H1 (cell line): ENCODE data around the gene CDADC1. TPM values are rescaled to one million over a fixed set of nuclear protein-coding genes. Genes with fewer than 3 reads are reported as not detected.

Experiments used
- CTCF ChIA-PET: fragments of 300-600 bp; sonication (Branson Sonifier 250); formaldehyde crosslinking; loops from one replicate; lab custom pipeline; 2021; ENCODE audit not compliant: partially characterized antibody; lab: Charles Lee
- POLR2A ChIA-PET: fragments of 300-600 bp; sonication (Branson Sonifier 250); formaldehyde crosslinking; loops from one replicate; lab custom pipeline; 2021; ENCODE audit warnings: inconsistent platforms; ENCODE audit not compliant: partially characterized antibody; lab: Charles Lee
- DNase-seq, 2 experiments: peaks; one replicate each; pipeline versions ENCODE4 v3.0.0 to v3.0.0-alpha.2; 2010 to 2022; ENCODE audit warnings: low spot score in 2 of 2, low read depth in 1 of 2, mixed read lengths in 1 of 2
- FAIRE-seq: peaks from 2 replicates; lab custom pipeline; 2011; peaks lifted over from hg19 to GRCh38; lab: Jason Lieb, UNC
- H2AFZ ChIP-seq: 2 replicates; pipeline ENCODE4 v1.8.1; 2012; ENCODE audit warnings: low read length, inconsistent platforms
- H2AK5ac ChIP-seq: 2 replicates; pipeline ENCODE4 v1.6.1; 2013; ENCODE audit warnings: low read depth, low read length
- H2BK120ac ChIP-seq: replicated peaks from 2 replicates; pipeline ENCODE3; 2013; ENCODE audit warnings: low read depth, low read length, inconsistent platforms
- H2BK12ac ChIP-seq: 2 replicates; pipeline ENCODE4 v1.6.1; 2013; ENCODE audit warnings: low read depth, low read length
- H2BK15ac ChIP-seq: 2 replicates; pipeline ENCODE4 v1.6.1; 2013; ENCODE audit warnings: low read length
- H2BK20ac ChIP-seq: 2 replicates; pipeline ENCODE4 v1.6.1; 2013; ENCODE audit warnings: low read length
- H2BK5ac ChIP-seq: 2 replicates; pipeline ENCODE4 v1.6.1; 2013; ENCODE audit warnings: low read depth, low read length
- H3K14ac ChIP-seq: 2 replicates; pipeline ENCODE4 v1.6.1; 2013; ENCODE audit warnings: inconsistent platforms; ENCODE audit not compliant: insufficient read length
- H3K18ac ChIP-seq: 2 replicates; pipeline ENCODE4 v1.6.1; 2013; ENCODE audit warnings: low read length; ENCODE audit errors: extremely low read depth
- H3K23ac ChIP-seq: 2 replicates; pipeline ENCODE4 v1.6.1; 2013; ENCODE audit warnings: inconsistent platforms; ENCODE audit not compliant: insufficient read length
- H3K23me2 ChIP-seq: 2 replicates; pipeline ENCODE4 v1.6.1; 2013; ENCODE audit warnings: low read depth, low read length
- H3K27ac ChIP-seq: 2 replicates; pipeline ENCODE4 v1.6.1; 2011; ENCODE audit warnings: low read depth, low read length, inconsistent platforms
- H3K27me3 ChIP-seq, 4 experiments: replicated peaks in 1 of 4; 1 replicate in 1 of 4; 2 replicates in 3 of 4; pipeline versions ENCODE4 v1.6.1 to v1.8.1; 2011 to 2013; ENCODE audit warnings: low read length in 3 of 4, mild to moderate bottlenecking in 3 of 4, inconsistent platforms in 2 of 4, mixed read lengths in 2 of 4, moderate library complexity in 1 of 4; ENCODE audit not compliant: control insufficient read depth in 3 of 4, insufficient read depth in 3 of 4; ENCODE audit errors: extremely low read depth in 1 of 4
- H3K36me3 ChIP-seq, 4 experiments: 2 replicates each; pipeline versions ENCODE4 v1.6.1 to v1.8.1; 2011 to 2013; ENCODE audit warnings: mild to moderate bottlenecking in 4 of 4, low read length in 3 of 4, moderate library complexity in 2 of 4, control low read depth in 1 of 4, inconsistent platforms in 1 of 4; ENCODE audit not compliant: insufficient read depth in 4 of 4, control insufficient read depth in 2 of 4
- H3K4ac ChIP-seq: replicated peaks from 2 replicates; pipeline ENCODE3; 2013; ENCODE audit warnings: low read length, low read depth, mixed read lengths, inconsistent platforms; ENCODE audit not compliant: insufficient read length
- H3K4me1 ChIP-seq, 4 experiments: replicated peaks in 1 of 4; 1 replicate in 1 of 4; 2 replicates in 3 of 4; pipeline versions ENCODE4 v1.6.1 to v1.8.1; 2011 to 2013; ENCODE audit warnings: low read length in 3 of 4, inconsistent platforms in 2 of 4, mixed read lengths in 1 of 4; ENCODE audit not compliant: insufficient read depth in 4 of 4, control insufficient read depth in 3 of 4
- H3K4me2 ChIP-seq, 2 experiments: 2 replicates each; pipeline versions ENCODE4 v1.6.1 to v1.8.1; 2011 to 2013; ENCODE audit warnings: low read depth in 2 of 2, low read length in 2 of 2, control low read depth in 1 of 2, inconsistent platforms in 1 of 2, mild to moderate bottlenecking in 1 of 2; ENCODE audit not compliant: insufficient read depth in 1 of 2
- H3K4me3 ChIP-seq, 4 experiments: fragments of 200-600, 300-600 bp in 1 of 4; sonication (generic), shearing (Covaris generic), sonication (Bioruptor Twin) in 1 of 4; 2 replicates each; pipeline versions ENCODE4 v1.5.1 to v1.8.1; 2011 to 2016; ENCODE audit warnings: low read length in 4 of 4, low read depth in 3 of 4, control low read depth in 2 of 4, inconsistent platforms in 2 of 4, mild to moderate bottlenecking in 2 of 4, mixed read lengths in 1 of 4, moderate library complexity in 1 of 4; ENCODE audit not compliant: insufficient read depth in 2 of 4; ENCODE audit errors: extremely low read depth in 1 of 4
- H3K56ac ChIP-seq: replicated peaks from 2 replicates; pipeline ENCODE3; 2013; ENCODE audit warnings: low read depth, mild to moderate bottlenecking, mixed read lengths, low read length, inconsistent platforms; ENCODE audit not compliant: insufficient read length
- H3K79me1 ChIP-seq: 2 replicates; pipeline ENCODE4 v1.6.1; 2013; ENCODE audit warnings: low read depth, low read length, control low read depth
- H3K79me2 ChIP-seq, 2 experiments: 2 replicates each; pipeline versions ENCODE4 v1.6.1 to v1.8.1; 2012 to 2013; ENCODE audit warnings: low read length in 2 of 2, mild to moderate bottlenecking in 2 of 2, inconsistent platforms in 1 of 2; ENCODE audit not compliant: insufficient read depth in 2 of 2, control insufficient read depth in 1 of 2
- H3K9ac ChIP-seq, 4 experiments: replicated peaks in 1 of 4; 1 replicate in 1 of 4; 2 replicates in 3 of 4; pipeline versions ENCODE4 v1.6.1 to v1.8.1; 2011 to 2013; ENCODE audit warnings: low read depth in 3 of 4, low read length in 3 of 4, control low read depth in 2 of 4, mild to moderate bottlenecking in 2 of 4, moderate library complexity in 2 of 4, inconsistent platforms in 1 of 4; ENCODE audit errors: extremely low read depth in 1 of 4
- H3K9me3 ChIP-seq, 2 experiments: 2 replicates each; pipeline versions ENCODE4 v1.6.1 to v1.8.1; 2012 to 2013; ENCODE audit warnings: mild to moderate bottlenecking in 2 of 2, moderate library complexity in 2 of 2, control low read depth in 1 of 2, inconsistent platforms in 1 of 2, low read depth in 1 of 2, low read length in 1 of 2, mixed read lengths in 1 of 2; ENCODE audit not compliant: insufficient read depth in 2 of 2
- H4K20me1 ChIP-seq, 2 experiments: replicated peaks in 1 of 2; 2 replicates each; pipeline versions ENCODE3 to v1.8.1; 2011 to 2013; ENCODE audit warnings: inconsistent platforms in 2 of 2, low read length in 2 of 2, mild to moderate bottlenecking in 1 of 2; ENCODE audit not compliant: insufficient read depth in 2 of 2, control insufficient read depth in 1 of 2
- H4K5ac ChIP-seq: 2 replicates; pipeline ENCODE4 v1.6.1; 2013; ENCODE audit warnings: low read length, low read depth, mixed read lengths, inconsistent platforms; ENCODE audit not compliant: insufficient read length
- H4K8ac ChIP-seq: 2 replicates; pipeline ENCODE4 v1.8.0; 2013; ENCODE audit warnings: mild to moderate bottlenecking, moderate library complexity, low read length, inconsistent platforms; ENCODE audit not compliant: insufficient read depth; ENCODE audit errors: extremely low read depth
- H4K91ac ChIP-seq: replicated peaks from 2 replicates; pipeline ENCODE3; 2013; ENCODE audit warnings: low read length, mixed read lengths, inconsistent platforms; ENCODE audit not compliant: insufficient read length
- ASH2L ChIP-seq: fragments of 200-600, 300-600 bp; sonication (generic); IDR thresholded peaks from one replicate; pipeline ENCODE4 v1.7.1; 2017; ENCODE audit warnings: low read length
- BCL11A ChIP-seq, 2 experiments: IDR thresholded peaks; one replicate each; pipeline ENCODE4 v1.6.1; 2011; ENCODE audit warnings: low read depth in 2 of 2, low read length in 2 of 2, mild to moderate bottlenecking in 2 of 2
- CBX5 ChIP-seq: fragments of 300-800, 300-1000 bp; sonication (generic); IDR thresholded peaks from 2 replicates; pipeline ENCODE4 v1.7.1; 2016; ENCODE audit warnings: antibody characterized with exemption, low read length, low read depth
- PHF8 ChIP-seq: fragments of 200-600 bp; sonication (generic); conservative IDR thresholded peaks from 2 replicates; pipeline ENCODE4 v1.7.1; 2012; ENCODE audit warnings: low read depth, mild to moderate bottlenecking, inconsistent platforms, low read length, moderate library complexity
- RAD21 ChIP-seq, 2 experiments: IDR thresholded peaks in 1 of 2; conservative IDR thresholded peaks in 1 of 2; 2 replicates each; pipeline ENCODE4 v1.6.1; 2011; ENCODE audit warnings: low read depth in 2 of 2, low read length in 2 of 2, improper control_type of control experiment in 1 of 2, inconsistent platforms in 1 of 2, mild to moderate bottlenecking in 1 of 2, moderate library complexity in 1 of 2
- SP1 ChIP-seq: IDR thresholded peaks from 2 replicates; pipeline ENCODE4 v1.6.1; 2011; ENCODE audit warnings: low read depth, low read length
- TBP ChIP-seq: IDR thresholded peaks from 2 replicates; pipeline ENCODE4 v1.6.1; 2011; ENCODE audit warnings: low read depth, low read length, improper control_type of control experiment
- WGBS, 2 experiments: shearing (Covaris generic) in 1 of 2; methylation state at CpG; one replicate each; pipeline versions ENCODE4 v1.1.6 to v1.1.7; 2013 to 2015; ENCODE audit warnings: low lambda C conversion rate in 2 of 2, mixed read lengths in 2 of 2, inconsistent platforms in 1 of 2, low coverage in 1 of 2, missing lambda C conversion rate in 1 of 2; ENCODE audit not compliant: insufficient replicate concordance in 2 of 2, insufficient coverage in 1 of 2, insufficient read length in 1 of 2; ENCODE audit errors: extremely low coverage in 1 of 2, missing lambda C conversion rate in 1 of 2; 5-methylcytosine and 5-hydroxymethylcytosine counted together
- polyA plus RNA-seq, 7 experiments: library from polyadenylated mRNA; depleted of rRNA in 3 of 7; stranded (reverse) in 5 of 7; unstranded in 2 of 7; fragments of >200 nt in 5 of 7; fragments of 200-250 nt in 2 of 7; gene quantifications; 1 replicate in 5 of 7; 2 replicates in 1 of 7; 4 replicates in 1 of 7; pipeline versions ENCODE4 v1.2.1 to v1.2.3, GENCODE V29; 2011 to 2013; ENCODE audit warnings: missing spikeins in 2 of 7, mixed read lengths in 2 of 7
- total RNA-seq: library from RNA; stranded (reverse); fragmentation: NEBNext Ultra II Directional; extraction: Animal tissue kit (Norgen Biotek cat#: 25700); gene quantifications from 2 replicates; pipeline ENCODE4 v1.2.1, GENCODE V29; 2021
- TF ChIP-seq, protein P1 (sequence below), 3 experiments: IDR thresholded peaks; 1 replicate in 2 of 3; 2 replicates in 1 of 3; pipeline versions ENCODE4 v1.5.1 to v1.6.1; 2011; ENCODE audit warnings: low read length in 3 of 3, mild to moderate bottlenecking in 3 of 3, inconsistent platforms in 2 of 3, low read depth in 1 of 3, moderate library complexity in 1 of 3; ENCODE audit not compliant: insufficient read depth in 1 of 3; ENCODE audit errors: control extremely low read depth in 1 of 3
- TF ChIP-seq, protein P2 (sequence below): IDR thresholded peaks from 2 replicates; pipeline ENCODE4 v1.6.1; 2012; ENCODE audit warnings: low read length, inconsistent platforms

Gene CDADC1
- total and polyA plus RNA-seq, 2 of the 8 experiments (the other 6 are each of a cell fraction or from before 2014, with no cell fraction given), result 0.98 to 2.7 TPM

DNA sequence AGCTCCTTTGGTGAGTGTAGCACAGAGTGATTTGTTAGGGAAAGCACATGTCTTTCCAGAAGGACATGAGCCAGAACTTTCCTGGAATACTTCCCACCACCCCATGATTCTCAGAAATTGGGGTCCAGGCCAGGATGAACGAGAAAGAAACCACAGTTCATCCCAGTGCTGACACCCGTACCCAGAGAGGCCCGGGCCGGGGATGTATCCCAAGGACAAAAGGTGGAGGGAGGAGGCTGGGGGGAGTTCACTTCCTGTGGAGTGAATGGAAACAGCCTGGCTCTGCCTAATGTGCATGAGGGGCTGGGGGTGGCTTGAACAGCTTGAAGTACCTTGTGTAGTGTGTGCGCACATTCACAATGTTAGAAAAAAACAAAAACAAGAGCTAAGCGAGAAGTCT, 47.5 kb downstream of the CDADC1 start:
- CTCF ChIA-PET, result interaction anchor here (0.6 to 1.7 kb wide), 6 partner anchors 9 to 171 kb away, joined by 3 to 5 read pairs (median 4); no protein-coding TSS in a partner anchor
- H4K8ac ChIP-seq, result no peak overlapping the region
- no peak for TF ChIP-seq RAD21 (IDR thresholded peaks at IDR 0.05 in 1 of 2, conservative IDR thresholded peaks at IDR 0.05 in 1 of 2; ENCODE audit: low read depth in 2 of 2, low read length in 2 of 2)
- TF ChIP-seq ASH2L, result no peak
- TF ChIP-seq BCL11A (IDR thresholded peaks at IDR 0.05; ENCODE audit: low read depth in 2 of 2, low read length in 2 of 2), result no peak
- no peak for TF ChIP-seq PHF8
- TF ChIP-seq CBX5, result no peak
- TF ChIP-seq TBP, result no peak
- no peak for TF ChIP-seq SP1
- TF ChIP-seq, protein P1, sequence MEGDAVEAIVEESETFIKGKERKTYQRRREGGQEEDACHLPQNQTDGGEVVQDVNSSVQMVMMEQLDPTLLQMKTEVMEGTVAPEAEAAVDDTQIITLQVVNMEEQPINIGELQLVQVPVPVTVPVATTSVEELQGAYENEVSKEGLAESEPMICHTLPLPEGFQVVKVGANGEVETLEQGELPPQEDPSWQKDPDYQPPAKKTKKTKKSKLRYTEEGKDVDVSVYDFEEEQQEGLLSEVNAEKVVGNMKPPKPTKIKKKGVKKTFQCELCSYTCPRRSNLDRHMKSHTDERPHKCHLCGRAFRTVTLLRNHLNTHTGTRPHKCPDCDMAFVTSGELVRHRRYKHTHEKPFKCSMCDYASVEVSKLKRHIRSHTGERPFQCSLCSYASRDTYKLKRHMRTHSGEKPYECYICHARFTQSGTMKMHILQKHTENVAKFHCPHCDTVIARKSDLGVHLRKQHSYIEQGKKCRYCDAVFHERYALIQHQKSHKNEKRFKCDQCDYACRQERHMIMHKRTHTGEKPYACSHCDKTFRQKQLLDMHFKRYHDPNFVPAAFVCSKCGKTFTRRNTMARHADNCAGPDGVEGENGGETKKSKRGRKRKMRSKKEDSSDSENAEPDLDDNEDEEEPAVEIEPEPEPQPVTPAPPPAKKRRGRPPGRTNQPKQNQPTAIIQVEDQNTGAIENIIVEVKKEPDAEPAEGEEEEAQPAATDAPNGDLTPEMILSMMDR (IDR thresholded peaks at IDR 0.05; ENCODE audit: control extremely low read depth in 1 of 3, insufficient read depth in 1 of 3, low read depth in 1 of 3, low read length in 3 of 3), result no peak
- TF ChIP-seq, protein P2, sequence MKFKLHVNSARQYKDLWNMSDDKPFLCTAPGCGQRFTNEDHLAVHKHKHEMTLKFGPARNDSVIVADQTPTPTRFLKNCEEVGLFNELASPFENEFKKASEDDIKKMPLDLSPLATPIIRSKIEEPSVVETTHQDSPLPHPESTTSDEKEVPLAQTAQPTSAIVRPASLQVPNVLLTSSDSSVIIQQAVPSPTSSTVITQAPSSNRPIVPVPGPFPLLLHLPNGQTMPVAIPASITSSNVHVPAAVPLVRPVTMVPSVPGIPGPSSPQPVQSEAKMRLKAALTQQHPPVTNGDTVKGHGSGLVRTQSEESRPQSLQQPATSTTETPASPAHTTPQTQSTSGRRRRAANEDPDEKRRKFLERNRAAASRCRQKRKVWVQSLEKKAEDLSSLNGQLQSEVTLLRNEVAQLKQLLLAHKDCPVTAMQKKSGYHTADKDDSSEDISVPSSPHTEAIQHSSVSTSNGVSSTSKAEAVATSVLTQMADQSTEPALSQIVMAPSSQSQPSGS, result no peak

More for the DNA sequence above, 47.5 kb downstream of the CDADC1 start:
- Histone ChIP-seq H3K79me1 (no peaks in the 10 kb centered on the region), H3K4ac (no peak overlapping the region), H2BK20ac (no peak overlapping the region), H3K9ac (no peak overlapping the region), H2BK12ac (no peak overlapping the region), H4K91ac (no peak overlapping the region), H2AFZ (0 out of 2 replicates have a peak overlapping the region, but pooled peaks have one; percentile 41), H2BK15ac (no peak overlapping the region), H3K27me3 (no peaks in the 10 kb centered on the region), H3K23ac (no peak overlapping the region), H3K23me2 (peaks cover 2% of the 10 kb centered on the region; the same call in 1 of the 2 replicates), H4K5ac (no peak overlapping the region), H3K18ac (no peak overlapping the region), H2BK5ac (no peak overlapping the region), H3K9me3 (no peaks in the 10 kb centered on the region), H3K14ac (no peak overlapping the region), H3K36me3 (no peaks in the 10 kb centered on the region), H4K20me1 (no peaks in the 10 kb centered on the region), H3K4me1 (no peaks in the 10 kb centered on the region), H2AK5ac (no peak overlapping the region), H3K79me2 (no peaks in the 10 kb centered on the region), H3K4me2 (no peak overlapping the region), H2BK120ac (no peak overlapping the region), H3K56ac (no peak overlapping the region), H3K4me3 (no peak overlapping the region), H3K27ac (no peak overlapping the region)
- POLR2A ChIA-PET, result interaction anchor here (0.5 to 1.0 kb wide), 2 partner anchors 11 to 494 kb away, joined by 3 read pairs; no protein-coding TSS in a partner anchor
- DNase-seq (peak in 1 of 2 experiments; percentile 38), FAIRE-seq (no peak)
- WGBS, 2 experiments, result 69% methylated on average over 6 of the region's 6 CpGs; no CpG with 5 or more reads in 1 of the 2 experiments
